ENCODE data around the gene AP3D1. TPM values are rescaled to one million over a fixed set of nuclear protein-coding genes. Genes with fewer than 3 reads are reported as not detected.
A peak's percentile ranks its signal among the peaks of the same experiment; 100 is the strongest.
"Not testable (repeated sequence)": the region's sequence is repeated elsewhere in the genome, so short reads cannot be mapped to it uniquely, and the experiment has no call there.

AP3D1 gene
- total RNA-seq, 1 donor from 2014 or later, result 63.4 TPM

- no peak for DNase-seq (ENCODE audit: low spot score)
These were observed 6.1 kb upstream of the AP3D1 start for GRCh38 chr19:2157452-2157851.

GRCh38 chr19:2154587-2155075 is 3.3 kb upstream of the AP3D1 start:
- DNase-seq (ENCODE audit: low spot score) (no peak), ATAC-seq (no peak)

More at GRCh38 chr19:2157452-2157851, 6.1 kb upstream of the AP3D1 start:
- ATAC-seq, result no peak

GRCh38 chr19:2150794-2151338 is 500 bp downstream of the AP3D1 start:
- DNase-seq (ENCODE audit: low spot score) (no peak), ATAC-seq (no peak)

GRCh38 chr19:2149980-2150793 is 1.2 kb downstream of the AP3D1 start:
- ATAC-seq, result peak; percentile 3
- DNase-seq (ENCODE audit: low spot score), result no peak

GRCh38 chr19:2148482-2149135 is 2.8 kb downstream of the AP3D1 start:
- ATAC-seq, result no peak
- no peak for DNase-seq (ENCODE audit: low spot score)

GRCh38 chr19:2145831-2146241 is 5.5 kb downstream of the AP3D1 start:
- no peak for DNase-seq (ENCODE audit: low spot score)
- peak; percentile 34 for ATAC-seq

GRCh38 chr19:2144190-2144589 is 7.2 kb downstream of the AP3D1 start:
- ATAC-seq (no peak), DNase-seq (ENCODE audit: low spot score) (no peak)

- DNase-seq (ENCODE audit: low spot score) (peak; percentile 58), ATAC-seq (peak; percentile 69)
These were observed 9.1 kb downstream of the AP3D1 start for GRCh38 chr19:2142173-2142829.

- DNase-seq (ENCODE audit: low spot score), result no peak
- ATAC-seq, result no peak
These were observed 11.2 kb downstream of the AP3D1 start for GRCh38 chr19:2140138-2140569.

- DNase-seq (ENCODE audit: low spot score), result no peak
- ATAC-seq, result no peak
These were observed 11.8 kb downstream of the AP3D1 start for GRCh38 chr19:2139385-2140137.

GRCh38 chr19:2138061-2138728 is 13.2 kb downstream of the AP3D1 start:
- ATAC-seq, result peak; percentile 43

GRCh38 chr19:2136796-2137195 is 14.6 kb downstream of the AP3D1 start:
- ATAC-seq (no peak), DNase-seq (ENCODE audit: low spot score) (no peak)

More at GRCh38 chr19:2138061-2138728, 13.2 kb downstream of the AP3D1 start:
- DNase-seq (ENCODE audit: low spot score), result peak; percentile 47

- ATAC-seq (peak; percentile 67), DNase-seq (ENCODE audit: low spot score) (peak; percentile 63)
These were observed 15.6 kb downstream of the AP3D1 start for GRCh38 chr19:2135474-2136402.

- ATAC-seq (peak; percentile 88), DNase-seq (ENCODE audit: low spot score) (peak; percentile 75)
These were observed 18.5 kb downstream of the AP3D1 start for GRCh38 chr19:2132731-2133490.

GRCh38 chr19:2132191-2132590 is 19.2 kb downstream of the AP3D1 start:
- no peak for ATAC-seq
- no peak for DNase-seq (ENCODE audit: low spot score)

- not testable (repeated sequence) for DNase-seq (ENCODE audit: low spot score); ATAC-seq
These were observed 20.1 kb downstream of the AP3D1 start for GRCh38 chr19:2131012-2131975.

Data from left lobe of liver (tissue), 2 donors.